Endothelial cell of umbilical vein (primary cell): ENCODE data around the gene TUBG1. TPM values are rescaled to one million over a fixed set of nuclear protein-coding genes. Genes with fewer than 3 reads are reported as not detected.

Experiments
- BruUV-seq: library from RNA; stranded (reverse); fragments of 400-500 nt; replicated peaks from 2 replicates; lab custom pipeline; 2021; lab: Mats Ljungman, UMichigan
- CTCF ChIA-PET: fragments of 300-600, 350-600 bp; sonication (Branson Sonifier 250); formaldehyde crosslinking; loops from one replicate; lab custom pipeline; 2021; ENCODE audit warnings: antibody characterized with exemption, inconsistent platforms; lab: Charles Lee
- POLR2A ChIA-PET: fragments of 300-600, 350-600 bp; sonication (Branson Sonifier 250); formaldehyde crosslinking; loops from one replicate; lab custom pipeline; 2021; ENCODE audit warnings: antibody characterized with exemption, inconsistent platforms; lab: Charles Lee
- DNase-seq: peaks from one replicate; pipeline ENCODE4 v3.0.0-alpha.2; 2011; ENCODE audit warnings: low read depth, low spot score
- FAIRE-seq: peaks from 2 replicates; lab custom pipeline; 2011; peaks lifted over from hg19 to GRCh38; lab: Jason Lieb, UNC
- H2AFZ ChIP-seq: 2 replicates; pipeline ENCODE4 v1.6.0; 2012; ENCODE audit warnings: low read depth, low read length, control low read depth, inconsistent platforms
- H3K27ac ChIP-seq: 2 replicates; pipeline ENCODE4 v1.5.1; 2011; ENCODE audit warnings: low read depth, mild to moderate bottlenecking, control low read depth, low read length, moderate library complexity; ENCODE audit not compliant: insufficient read depth
- H3K27me3 ChIP-seq, 2 experiments: 2 replicates each; pipeline versions ENCODE4 v1.6.0 to v1.6.1; 2011; ENCODE audit warnings: low read length in 2 of 2, mixed read lengths in 1 of 2; ENCODE audit not compliant: control insufficient read depth in 2 of 2, insufficient read depth in 2 of 2
- H3K36me3 ChIP-seq, 2 experiments: 2 replicates in 1 of 2; 3 replicates in 1 of 2; pipeline ENCODE4 v1.5.1; 2011; ENCODE audit warnings: low read length in 2 of 2, mild to moderate bottlenecking in 1 of 2, moderate library complexity in 1 of 2; ENCODE audit not compliant: control insufficient read depth in 2 of 2, insufficient read depth in 2 of 2; ENCODE audit errors: extremely low read depth in 1 of 2
- H3K4me1 ChIP-seq: 3 replicates; pipeline ENCODE4 v1.5.1; 2011; ENCODE audit warnings: mild to moderate bottlenecking, low read length; ENCODE audit not compliant: control insufficient read depth, insufficient read depth; ENCODE audit errors: extremely low read depth
- H3K4me2 ChIP-seq: 2 replicates; pipeline ENCODE4 v1.6.1; 2011; ENCODE audit warnings: low read length, control low read depth, mixed read lengths; ENCODE audit not compliant: insufficient read depth
- H3K4me3 ChIP-seq, 3 experiments: fragments of 200-600 bp in 1 of 3; sonication (generic), shearing (Covaris generic) in 1 of 3; replicated peaks in 1 of 3; 2 replicates each; pipeline ENCODE4 v1.5.1; 2011 to 2016; ENCODE audit warnings: control low read depth in 3 of 3, low read length in 3 of 3, mild to moderate bottlenecking in 2 of 3, inconsistent platforms in 1 of 3, low read depth in 1 of 3, moderate library complexity in 1 of 3; ENCODE audit not compliant: insufficient read depth in 1 of 3
- H3K79me2 ChIP-seq: 2 replicates; pipeline ENCODE4 v1.6.0; 2012; ENCODE audit warnings: low read length, inconsistent platforms; ENCODE audit not compliant: control insufficient read depth, insufficient read depth
- H3K9ac ChIP-seq: replicated peaks from 2 replicates; pipeline ENCODE3; 2011; ENCODE audit warnings: low read length, control low read depth; ENCODE audit not compliant: insufficient read depth; ENCODE audit errors: extremely low read depth
- H3K9me1 ChIP-seq: replicated peaks from 3 replicates; pipeline ENCODE4 v1.6.0; 2011; ENCODE audit warnings: mild to moderate bottlenecking, low read length; ENCODE audit not compliant: control insufficient read depth, insufficient read depth; ENCODE audit errors: extremely low read depth
- H3K9me3 ChIP-seq: replicated peaks from 2 replicates; pipeline ENCODE4 v1.5.1; 2012; ENCODE audit warnings: low read length, inconsistent platforms; ENCODE audit not compliant: control insufficient read depth, insufficient read depth
- H4K20me1 ChIP-seq: replicated peaks from 2 replicates; pipeline ENCODE3; 2011; ENCODE audit warnings: mild to moderate bottlenecking, low read length; ENCODE audit not compliant: control insufficient read depth, insufficient read depth; ENCODE audit errors: extremely low read depth
- CTCF ChIP-seq, 2 donors: IDR thresholded peaks; 1 replicate in 1 of 2; 2 replicates in 1 of 2; pipeline ENCODE4 v1.5.1; 2011; ENCODE audit warnings: low read length in 2 of 2, mild to moderate bottlenecking in 2 of 2, moderate library complexity in 2 of 2, control low read depth in 1 of 2, inconsistent platforms in 1 of 2, low read depth in 1 of 2; ENCODE audit not compliant: insufficient read depth in 1 of 2; ENCODE audit errors: extremely low read depth in 1 of 2
- EZH2 ChIP-seq: IDR thresholded peaks from 2 replicates; pipeline ENCODE4 v1.6.1; 2012; ENCODE audit warnings: borderline replicate concordance, low read depth, mild to moderate bottlenecking, moderate library complexity, low read length, inconsistent platforms; ENCODE audit not compliant: severe bottlenecking
- FOS ChIP-seq: IDR thresholded peaks from 2 replicates; pipeline ENCODE4 v1.6.1; 2011; ENCODE audit warnings: mild to moderate bottlenecking, low read length, moderate library complexity, borderline replicate concordance; ENCODE audit not compliant: insufficient read depth
- GATA2 ChIP-seq: IDR thresholded peaks from 2 replicates; pipeline ENCODE4 v1.7.0; 2011; ENCODE audit warnings: low read depth, mild to moderate bottlenecking, moderate library complexity, mixed read lengths, low read length; ENCODE audit not compliant: insufficient read length, insufficient read depth
- JUN ChIP-seq: IDR thresholded peaks from 2 replicates; pipeline ENCODE4 v1.6.1; 2011; ENCODE audit warnings: borderline replicate concordance, low read depth; ENCODE audit not compliant: insufficient read length, insufficient read depth
- MAX ChIP-seq: IDR thresholded peaks from 2 replicates; pipeline ENCODE4 v1.6.1; 2011; ENCODE audit not compliant: insufficient read depth, insufficient read length
- MYC ChIP-seq: IDR thresholded peaks from one replicate; pipeline ENCODE4 v1.6.1; 2011; ENCODE audit warnings: mild to moderate bottlenecking, low read depth, low read length
- POLR2A ChIP-seq: IDR thresholded peaks from 2 replicates; pipeline ENCODE4 v1.6.1; 2012; ENCODE audit warnings: low read depth, mild to moderate bottlenecking, control low read depth, low read length
- POLR2AphosphoS5 ChIP-seq: IDR thresholded peaks from 2 replicates; pipeline ENCODE4 v1.6.1; 2012; ENCODE audit warnings: low read depth, mild to moderate bottlenecking, control low read depth, low read length, moderate library complexity; ENCODE audit not compliant: insufficient read depth
- dilution Hi-C: fragments of 300-500 bp; cut with MboI; formaldehyde crosslinking; loops from one replicate; pipeline ENCODE4 v1.15.0; 2019; ENCODE audit warnings: low sequenced_read_pairs; ENCODE audit not compliant: extremely low pct_ligation_motif_present
- intact Hi-C: fragments of 100-400 bp; cut with micrococcal nuclease; formaldehyde crosslinking; loops from one replicate; pipeline ENCODE4 v1.10.0; 2022
- polyA plus RNA-seq, 4 experiments: library from polyadenylated mRNA; depleted of rRNA in 3 of 4; stranded (reverse) in 3 of 4; unstranded in 1 of 4; fragments of >200 nt; gene quantifications; 2 replicates each; pipeline versions ENCODE4 v1.2.1 to v1.2.3, GENCODE V29; 2011 to 2012; ENCODE audit warnings: missing spikeins in 1 of 4
- total RNA-seq: library from RNA; stranded (reverse); gene quantifications from 2 replicates; pipeline ENCODE4 v1.2.3, GENCODE V29; 2021

The TUBG1 gene
- total and polyA plus RNA-seq, 2 donors (not counting 3 experiments of a cell fraction or from before 2014, with no cell fraction given): 102 to 132 TPM

DNA sequence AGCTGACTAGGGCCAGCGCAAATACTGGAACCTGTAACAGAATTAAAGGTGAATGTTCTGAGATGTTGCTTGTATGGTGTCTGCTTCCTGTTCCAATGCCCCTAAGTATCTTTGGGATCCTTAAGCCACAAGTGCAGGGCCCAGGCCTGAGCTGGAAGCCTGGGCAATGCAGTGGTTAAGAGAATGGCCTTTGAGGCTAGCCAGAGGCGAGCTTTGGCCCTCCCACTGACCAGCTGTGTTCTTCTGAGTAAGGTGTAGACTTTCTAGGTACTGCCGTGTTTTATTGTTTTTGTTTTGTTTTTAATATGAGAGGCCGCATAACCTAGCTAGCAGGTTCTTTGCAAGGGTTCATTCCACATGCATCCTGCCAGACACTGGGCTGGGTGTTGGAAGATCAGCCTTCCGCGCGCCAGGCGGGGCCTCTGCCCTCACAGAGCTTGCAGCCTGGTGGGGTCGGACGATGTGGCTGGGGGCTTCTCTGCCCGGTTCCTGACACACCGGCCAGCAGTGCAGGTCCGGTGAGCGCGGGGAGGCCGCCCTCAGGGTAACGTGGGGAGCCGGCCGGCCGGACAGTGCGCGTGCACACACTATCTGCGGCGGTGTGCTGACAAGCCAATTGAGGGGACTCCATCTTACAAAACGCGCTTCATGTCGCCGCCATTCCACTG, 43.1 kb upstream of the TUBG1 start:
- H4K20me1 ChIP-seq: no peaks in the 10 kb centered on the region
- H3K9ac ChIP-seq: no peak overlapping the region
- peak overlapping the region; percentile 76 for H2AFZ ChIP-seq
- peak overlapping the region in 1 of 3 experiments; percentile 70 for H3K4me3 ChIP-seq
- DNase-seq (no peak), FAIRE-seq (no peak)
- intact Hi-C loops (no loop called here), dilution Hi-C loops (no loop called here)
- BruUV-seq: no TSS peak
- H3K36me3 ChIP-seq: peaks cover 15 to 37% of the 10 kb centered on the region in 2 experiments
- no peaks in the 10 kb centered on the region for H3K9me1 ChIP-seq
- POLR2A ChIA-PET: no interaction called here
- no peaks in the 10 kb centered on the region for H3K9me3 ChIP-seq
- H3K27ac ChIP-seq: no peak overlapping the region
- no peaks in the 10 kb centered on the region for H3K27me3 ChIP-seq
- peak overlapping the region; percentile 30 for H3K4me2 ChIP-seq
- CTCF ChIA-PET: interaction anchor here (5.4 kb wide), 1 partner anchor 11 kb away, joined by 38 read pairs; the partner anchor contains the start of gene PSMC3IP
- peaks cover 35% of the 10 kb centered on the region for H3K79me2 ChIP-seq
- no peak for TF ChIP-seq POLR2AphosphoS5
- no peak for TF ChIP-seq MYC
- TF ChIP-seq GATA2: no peak
- no peak for TF ChIP-seq JUN
- no peak for TF ChIP-seq EZH2
- TF ChIP-seq CTCF (IDR thresholded peaks at IDR 0.05; ENCODE audit: extremely low read depth in 1 of 2, insufficient read depth in 1 of 2, low read depth in 1 of 2, low read length in 2 of 2): no peak
- no peak for TF ChIP-seq MAX
- no peak for TF ChIP-seq FOS
- no peak for TF ChIP-seq POLR2A
- peaks cover 31% of the 10 kb centered on the region for H3K4me1 ChIP-seq
